Putamen (tissue), 1 donor: ENCODE measurements around the gene DIS3L2.

Experiments used
- DNase-seq: peaks from one replicate; pipeline ENCODE4 v3.0.0-alpha.2; 2016; ENCODE audit warnings: low spot score

Gene DIS3L2

GRCh38 chr2:232228971-232229894 is 267.7 kb downstream of the DIS3L2 start:
- no peak for DNase-seq

- no peak for DNase-seq
Measured at GRCh38 chr2:232229911-232230310, 268.4 kb downstream of the DIS3L2 start.

DNA sequence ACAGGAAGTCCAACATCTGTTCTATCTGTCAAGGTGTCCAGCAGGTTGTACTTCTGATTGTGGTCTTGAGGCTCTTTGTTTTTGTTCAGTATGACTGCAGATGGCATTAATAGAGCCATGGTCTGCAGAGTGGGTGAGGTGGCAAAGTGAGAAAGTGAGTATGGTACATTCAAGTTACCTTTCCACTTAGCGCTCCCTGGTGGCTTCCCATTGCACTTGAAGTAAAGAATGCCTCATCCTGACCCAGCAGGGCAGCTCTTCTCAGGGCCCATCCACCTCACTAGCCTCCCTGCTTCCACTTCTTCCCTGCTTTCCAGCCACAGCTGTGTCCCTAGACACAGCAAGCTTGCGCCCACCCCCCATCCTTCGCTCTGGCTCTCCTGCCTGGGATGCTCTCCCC is 269.0 kb downstream of the DIS3L2 start:
- DNase-seq, result no peak

DNA sequence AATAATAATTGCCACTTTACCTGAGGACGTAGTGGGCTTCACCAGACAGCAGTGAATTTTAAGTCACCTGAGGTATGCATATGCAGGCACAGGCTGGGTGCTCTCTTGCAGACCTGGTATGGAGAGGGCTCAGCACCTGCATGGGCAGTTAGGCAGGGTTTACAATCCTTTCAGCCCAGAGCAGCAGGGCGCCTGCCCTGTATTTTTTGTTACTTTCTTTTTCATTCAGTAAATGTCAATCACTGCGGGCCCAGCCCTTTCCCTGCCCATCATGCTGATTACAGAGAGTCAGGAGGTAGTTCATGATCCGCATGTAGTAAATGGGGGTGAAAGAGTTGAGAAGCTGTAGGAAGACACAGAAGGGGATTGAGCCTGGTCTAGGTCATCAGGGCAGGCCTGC is 270.0 kb downstream of the DIS3L2 start:
- no peak for DNase-seq

GRCh38 chr2:232232915-232233314 is 271.4 kb downstream of the DIS3L2 start:
- no peak for DNase-seq

GRCh38 chr2:232234922-232235615 is 273.6 kb downstream of the DIS3L2 start:
- DNase-seq, result no peak

GRCh38 chr2:232235716-232236115 is 274.2 kb downstream of the DIS3L2 start:
- DNase-seq, result no peak

- DNase-seq, result peak; percentile 22
Measured at GRCh38 chr2:232236200-232236599, 274.7 kb downstream of the DIS3L2 start.

DNA sequence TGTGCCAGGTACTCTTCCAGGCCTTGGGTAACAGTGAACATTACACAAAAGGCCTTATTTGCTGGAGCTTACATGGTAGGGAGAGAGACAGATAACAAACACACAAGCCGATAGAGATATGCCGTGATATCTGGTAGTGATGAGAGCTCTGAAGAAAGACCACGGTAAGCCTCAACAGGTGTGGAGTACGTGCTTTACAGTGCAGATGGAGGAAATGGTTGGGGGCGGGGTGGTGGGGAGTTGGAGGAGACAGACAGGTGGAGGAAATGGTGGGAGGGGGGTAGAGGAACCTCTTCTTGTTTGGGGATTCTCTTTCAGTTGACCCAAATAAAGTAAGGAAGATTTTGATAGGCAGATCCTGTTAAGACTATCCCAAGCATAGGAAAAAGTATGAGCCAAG is 276.0 kb downstream of the DIS3L2 start:
- DNase-seq, result no peak

- DNase-seq, result no peak
Measured at GRCh38 chr2:232238108-232238507, 276.6 kb downstream of the DIS3L2 start.

GRCh38 chr2:232238596-232238995 is 277.1 kb downstream of the DIS3L2 start:
- no peak for DNase-seq

- no peak for DNase-seq
Measured at GRCh38 chr2:232239951-232240681, 278.6 kb downstream of the DIS3L2 start.

DNA sequence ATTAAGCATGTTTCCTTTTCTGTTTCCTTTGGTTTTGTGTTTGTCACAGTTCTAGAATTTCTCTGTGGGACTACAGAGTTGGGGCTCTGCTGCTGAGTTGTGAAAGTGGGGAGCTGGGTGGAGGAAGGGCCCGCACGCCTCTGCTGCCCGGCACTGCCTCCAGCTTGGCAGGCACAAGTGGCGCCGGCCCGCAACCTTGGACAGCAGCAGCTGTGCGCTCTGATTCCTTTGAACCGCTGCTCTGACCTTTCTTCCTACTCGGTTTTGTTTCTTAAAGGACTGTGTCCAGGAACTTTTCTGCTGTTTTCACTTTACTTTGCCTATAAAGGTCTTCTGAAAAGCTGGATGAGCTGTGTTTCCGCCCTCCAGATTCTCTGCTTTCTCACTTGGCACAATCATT is 279.4 kb downstream of the DIS3L2 start:
- no peak for DNase-seq

- DNase-seq, result no peak
Measured at GRCh38 chr2:232242316-232242715, 280.8 kb downstream of the DIS3L2 start.

DNA sequence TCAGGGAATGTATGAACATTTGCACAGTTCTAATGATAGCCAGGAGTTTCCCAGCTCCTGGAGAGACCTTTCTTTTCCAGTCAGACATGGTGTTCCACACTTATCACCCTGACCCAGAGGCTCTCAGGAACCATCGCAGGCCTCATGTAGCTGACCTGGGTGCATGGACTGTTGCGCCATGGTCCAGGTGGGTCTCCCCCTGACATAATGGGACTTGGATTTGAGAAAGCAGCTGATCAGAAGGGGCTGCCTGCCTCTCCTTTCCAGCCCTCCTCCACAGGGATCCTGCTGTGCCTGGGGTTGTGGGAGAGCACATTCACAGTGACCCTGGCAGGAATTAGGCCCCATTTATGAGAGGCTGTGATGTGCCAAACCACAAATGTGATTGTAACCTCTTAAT is 283.6 kb downstream of the DIS3L2 start:
- no peak for DNase-seq

DNA sequence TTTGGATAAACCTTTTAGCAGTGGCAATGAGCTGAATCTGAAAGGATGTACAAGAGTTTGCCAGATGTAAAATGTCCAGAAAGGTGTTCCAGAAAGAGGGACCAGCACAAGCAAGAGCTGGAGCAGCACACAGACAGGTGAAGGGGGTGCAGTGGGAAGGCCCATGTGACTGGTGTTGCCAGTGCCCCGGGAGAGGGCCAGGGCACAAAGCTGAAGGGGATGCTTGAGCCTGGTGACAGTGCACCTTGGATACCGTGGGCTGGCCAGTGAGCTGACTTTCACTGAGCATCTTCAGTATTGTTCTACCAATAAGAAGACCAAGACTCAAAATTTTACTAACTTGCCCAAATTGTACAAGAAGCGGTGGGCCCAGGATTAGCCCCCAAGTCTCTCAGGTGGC is 284.7 kb downstream of the DIS3L2 start:
- no peak for DNase-seq

- no peak for DNase-seq
Measured at GRCh38 chr2:232249096-232249495, 287.6 kb downstream of the DIS3L2 start.

GRCh38 chr2:232250246-232251175 is 289.0 kb downstream of the DIS3L2 start:
- no peak for DNase-seq

DNA sequence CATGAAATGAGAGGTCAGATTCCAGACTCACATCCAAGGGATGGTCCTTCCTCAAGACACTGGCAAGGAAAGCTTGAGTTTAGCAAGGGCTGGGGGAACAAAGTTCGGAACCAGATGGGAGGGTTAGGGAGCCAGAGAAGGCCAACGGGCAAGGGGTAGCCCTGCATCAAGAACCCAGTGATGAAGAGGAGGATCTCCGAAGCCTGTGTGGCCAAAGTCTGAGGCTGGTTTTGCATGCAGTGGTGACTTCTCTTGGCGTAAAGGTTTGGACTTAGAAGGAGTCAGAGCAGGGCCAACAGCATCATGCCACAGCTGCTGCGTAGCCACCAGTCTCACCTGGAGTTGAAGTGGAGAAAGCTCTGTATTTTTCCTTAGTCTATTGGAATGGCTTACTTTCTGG is 293.5 kb downstream of the DIS3L2 start:
- DNase-seq, result no peak

GRCh38 chr2:232260075-232260474 is 298.6 kb downstream of the DIS3L2 start:
- DNase-seq, result no peak

DNA sequence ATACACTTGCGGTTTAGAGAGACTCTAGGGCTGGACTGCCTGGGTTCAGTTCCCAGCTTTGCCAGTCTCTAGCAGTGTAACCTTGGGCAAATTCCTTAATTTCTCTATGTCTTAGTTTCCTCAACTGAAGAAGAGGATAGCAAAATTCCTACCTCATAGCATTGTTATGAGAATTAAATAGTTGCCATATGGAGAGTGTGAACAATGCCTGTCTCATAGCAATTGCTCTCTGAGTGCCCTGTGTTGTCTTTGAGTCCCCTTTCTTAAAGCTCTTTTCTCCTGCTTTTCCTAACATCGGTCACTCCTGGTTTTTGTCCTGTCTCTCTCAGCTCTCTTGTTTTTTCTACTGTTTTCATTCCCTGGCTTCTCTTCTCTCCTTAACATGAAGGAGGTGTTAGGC is 300.3 kb downstream of the DIS3L2 start:
- no peak for DNase-seq

DNA sequence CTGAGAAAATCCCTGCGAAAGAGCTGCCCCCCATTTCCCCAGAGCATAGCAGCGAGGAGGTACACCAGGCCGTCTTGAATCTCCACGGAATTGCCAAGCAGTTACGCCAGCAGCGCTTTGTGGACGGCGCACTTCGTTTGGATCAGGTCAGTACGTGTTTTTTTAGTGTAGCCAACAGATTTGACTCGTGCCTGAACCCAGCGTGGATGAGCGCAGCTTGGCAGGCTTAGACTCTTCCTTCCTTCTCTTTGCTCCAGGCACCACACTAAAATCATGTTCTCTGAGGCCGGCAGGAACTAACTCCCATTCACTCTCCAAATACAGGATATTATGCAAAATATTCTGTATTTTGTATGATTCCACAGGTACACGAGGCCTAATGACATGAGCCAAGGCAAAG is 301.8 kb downstream of the DIS3L2 start:
- no peak for DNase-seq
